KOPT-K1 (cell line): Measurements from ENCODE around the gene TNS1.

Source experiments
- H3K27ac ChIP-seq: fragments of 200-600 bp; sonication (generic); 2 replicates; pipeline ENCODE4 v1.5.1; 2016; ENCODE audit warnings: antibody characterized with exemption, mild to moderate bottlenecking, low read depth, low read length; ENCODE audit not compliant: poor library complexity, severe bottlenecking
- H3K36me3 ChIP-seq: fragments of 200-600 bp; sonication (generic); 2 replicates; pipeline ENCODE4 v1.5.1; 2017; ENCODE audit warnings: antibody characterized with exemption, mild to moderate bottlenecking, low read length, moderate library complexity; ENCODE audit not compliant: insufficient read depth
- H3K9me3 ChIP-seq: fragments of 200-600 bp; sonication (generic); 2 replicates; pipeline ENCODE4 v1.5.1; 2017; ENCODE audit warnings: antibody characterized with exemption, low read length, mild to moderate bottlenecking; ENCODE audit not compliant: insufficient read depth, poor library complexity, severe bottlenecking

The TNS1 gene

GRCh38 chr2:217886720-217887309 is 116.0 kb downstream of the TNS1 start:
- H3K36me3 ChIP-seq = no peaks in the 10 kb centered on the region
- H3K9me3 ChIP-seq = no peaks in the 10 kb centered on the region
- H3K27ac ChIP-seq = no peak overlapping the region

GRCh38 chr2:217886091-217886490 is 116.7 kb downstream of the TNS1 start:
- Histone ChIP-seq H3K27ac (no peak overlapping the region), H3K36me3 (no peaks in the 10 kb centered on the region), H3K9me3 (no peaks in the 10 kb centered on the region)

DNA sequence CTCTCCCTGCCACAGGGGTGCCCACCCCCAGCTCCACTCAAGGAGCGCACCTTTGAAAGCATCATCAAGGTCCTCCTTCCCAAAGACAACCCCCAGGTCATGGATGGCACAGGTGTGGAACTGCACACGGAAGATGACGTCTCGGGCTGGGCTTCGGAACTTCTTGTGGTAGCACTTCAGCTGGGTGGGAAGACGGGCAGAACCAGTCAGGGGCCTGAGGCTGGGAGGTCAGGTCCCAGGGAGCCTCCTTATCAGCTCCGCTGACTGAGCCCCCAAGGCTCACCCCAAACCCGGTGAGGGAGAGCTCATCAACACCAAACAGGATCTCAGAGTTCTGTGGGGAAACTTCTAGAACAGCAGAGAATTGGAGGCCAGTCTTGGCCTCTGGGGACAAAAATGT is 117.8 kb downstream of the TNS1 start:
- Histone ChIP-seq H3K9me3 (no peaks in the 10 kb centered on the region), H3K36me3 (no peaks in the 10 kb centered on the region), H3K27ac (no peak overlapping the region)

GRCh38 chr2:217880891-217881290 is 121.9 kb downstream of the TNS1 start:
- Histone ChIP-seq H3K27ac (no peak overlapping the region), H3K9me3 (no peaks in the 10 kb centered on the region), H3K36me3 (no peaks in the 10 kb centered on the region)

GRCh38 chr2:217880287-217880889 is 122.4 kb downstream of the TNS1 start:
- H3K27ac ChIP-seq = no peak overlapping the region
- H3K36me3 ChIP-seq = no peaks in the 10 kb centered on the region
- H3K9me3 ChIP-seq = no peaks in the 10 kb centered on the region

GRCh38 chr2:217878915-217879590 is 123.7 kb downstream of the TNS1 start:
- Histone ChIP-seq H3K27ac (no peak overlapping the region), H3K9me3 (no peaks in the 10 kb centered on the region), H3K36me3 (no peaks in the 10 kb centered on the region)

DNA sequence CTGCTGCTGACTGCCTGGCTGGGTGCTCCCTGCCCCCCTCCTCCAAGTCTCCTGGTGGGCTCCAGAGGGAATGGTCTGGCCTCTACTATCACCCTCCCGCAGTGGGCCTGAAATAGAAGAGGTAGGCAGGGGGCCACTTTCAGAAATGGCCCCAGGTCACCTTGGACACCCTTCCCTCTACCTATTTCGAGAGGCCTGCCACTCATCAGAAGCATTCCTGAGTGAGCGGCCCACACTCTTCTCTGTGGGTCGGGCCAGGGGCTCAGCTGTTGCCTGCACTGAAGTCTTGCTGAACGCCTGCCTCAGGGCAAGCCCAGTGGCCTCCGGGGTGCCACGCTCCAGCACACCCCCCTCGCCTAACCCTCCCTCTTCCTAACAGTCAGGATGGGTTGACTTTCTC is 124.9 kb downstream of the TNS1 start:
- Histone ChIP-seq H3K27ac (no peak overlapping the region), H3K36me3 (no peaks in the 10 kb centered on the region), H3K9me3 (no peaks in the 10 kb centered on the region)

DNA sequence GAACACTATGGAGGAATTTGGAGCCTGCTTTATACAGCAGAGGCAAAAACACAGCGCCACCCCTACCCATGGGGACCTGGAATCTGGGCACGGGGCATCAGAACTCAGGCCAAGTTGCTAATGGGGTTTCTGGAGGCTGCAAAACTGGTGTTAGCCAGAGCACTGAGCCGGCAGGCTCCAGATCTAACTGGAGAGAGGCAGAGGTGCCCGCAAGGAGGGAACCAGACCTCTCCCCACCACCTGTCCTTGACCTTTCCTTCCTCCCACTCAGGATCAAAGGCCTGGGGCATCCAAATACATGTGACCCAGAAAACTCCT is 126.6 kb downstream of the TNS1 start:
- no peak overlapping the region for H3K27ac ChIP-seq
- no peaks in the 10 kb centered on the region for H3K36me3 ChIP-seq
- H3K9me3 ChIP-seq = no peaks in the 10 kb centered on the region

DNA sequence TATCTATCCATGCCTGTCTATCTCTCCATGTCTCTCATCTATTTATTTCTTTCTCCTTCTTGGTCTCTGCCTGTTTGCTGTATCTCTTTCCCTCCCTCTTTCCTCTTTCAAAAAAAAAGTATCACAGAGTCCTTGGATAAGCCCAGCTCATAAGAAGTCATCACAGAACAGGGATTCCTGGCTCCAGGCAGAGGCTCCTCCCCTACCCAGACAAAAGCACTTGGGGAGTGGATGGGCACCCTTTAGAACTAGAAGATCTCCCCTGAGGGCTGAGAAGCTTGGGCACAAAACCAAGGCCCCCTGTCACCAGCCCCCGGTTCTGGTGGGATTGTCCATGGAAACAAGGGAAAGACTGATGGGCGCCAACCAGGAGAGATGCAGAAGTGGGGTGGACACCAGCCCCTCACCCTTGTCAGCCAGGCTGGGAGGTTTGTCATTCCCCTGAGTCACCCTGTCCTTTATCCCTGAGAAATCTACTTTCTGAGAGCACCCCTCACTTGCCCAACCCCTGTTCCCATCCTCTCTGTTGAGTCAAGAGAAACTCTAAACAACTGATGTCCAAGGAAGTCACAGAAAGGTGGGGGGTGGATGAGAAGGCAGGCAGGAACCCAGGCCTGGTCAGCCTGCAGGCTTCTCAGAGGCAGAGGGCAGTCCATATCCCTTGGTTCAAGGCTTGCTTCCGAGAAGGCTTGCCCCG is 127.1 kb downstream of the TNS1 start:
- no peaks in the 10 kb centered on the region for H3K36me3 ChIP-seq
- H3K27ac ChIP-seq = no peak overlapping the region
- H3K9me3 ChIP-seq = no peaks in the 10 kb centered on the region

GRCh38 chr2:217875138-217875537 is 127.7 kb downstream of the TNS1 start:
- no peak overlapping the region for H3K27ac ChIP-seq
- H3K9me3 ChIP-seq = no peaks in the 10 kb centered on the region
- H3K36me3 ChIP-seq = no peaks in the 10 kb centered on the region

- H3K9me3 ChIP-seq = no peaks in the 10 kb centered on the region
- no peaks in the 10 kb centered on the region for H3K36me3 ChIP-seq
- no peak overlapping the region for H3K27ac ChIP-seq
Observed at GRCh38 chr2:217873371-217873770, 129.4 kb downstream of the TNS1 start.

GRCh38 chr2:217872319-217872718 is 130.5 kb downstream of the TNS1 start:
- no peak overlapping the region for H3K27ac ChIP-seq
- H3K36me3 ChIP-seq = no peaks in the 10 kb centered on the region
- no peaks in the 10 kb centered on the region for H3K9me3 ChIP-seq

DNA sequence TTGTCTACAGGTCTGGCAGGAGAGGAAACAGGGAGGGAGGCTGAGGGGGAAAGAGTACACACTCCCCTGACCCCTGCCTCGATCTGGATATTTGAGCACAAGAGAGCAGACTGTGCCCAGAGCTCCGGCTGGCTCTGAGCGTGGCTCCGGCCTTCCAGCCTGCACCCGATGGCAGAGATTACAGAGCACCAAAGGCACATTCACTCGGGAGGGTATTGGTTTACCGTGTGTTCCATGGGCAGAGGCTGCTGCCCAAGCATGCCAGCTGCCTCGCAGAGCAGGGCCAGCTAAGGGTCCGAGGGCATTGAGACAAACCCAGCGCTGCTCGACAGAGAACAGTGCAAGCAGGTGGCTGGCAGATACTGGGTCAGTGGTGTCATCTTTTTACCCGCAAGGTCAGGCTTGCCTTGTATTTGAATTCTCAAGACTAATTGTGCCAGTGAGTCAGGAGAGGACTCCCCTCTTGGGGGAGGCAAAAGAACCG is 132.2 kb downstream of the TNS1 start:
- Histone ChIP-seq H3K9me3 (no peaks in the 10 kb centered on the region), H3K27ac (no peak overlapping the region), H3K36me3 (no peaks in the 10 kb centered on the region)

- H3K9me3 ChIP-seq = no peaks in the 10 kb centered on the region
- H3K27ac ChIP-seq = no peak overlapping the region
- no peaks in the 10 kb centered on the region for H3K36me3 ChIP-seq
Observed at GRCh38 chr2:217868911-217869334, 133.9 kb downstream of the TNS1 start.

DNA sequence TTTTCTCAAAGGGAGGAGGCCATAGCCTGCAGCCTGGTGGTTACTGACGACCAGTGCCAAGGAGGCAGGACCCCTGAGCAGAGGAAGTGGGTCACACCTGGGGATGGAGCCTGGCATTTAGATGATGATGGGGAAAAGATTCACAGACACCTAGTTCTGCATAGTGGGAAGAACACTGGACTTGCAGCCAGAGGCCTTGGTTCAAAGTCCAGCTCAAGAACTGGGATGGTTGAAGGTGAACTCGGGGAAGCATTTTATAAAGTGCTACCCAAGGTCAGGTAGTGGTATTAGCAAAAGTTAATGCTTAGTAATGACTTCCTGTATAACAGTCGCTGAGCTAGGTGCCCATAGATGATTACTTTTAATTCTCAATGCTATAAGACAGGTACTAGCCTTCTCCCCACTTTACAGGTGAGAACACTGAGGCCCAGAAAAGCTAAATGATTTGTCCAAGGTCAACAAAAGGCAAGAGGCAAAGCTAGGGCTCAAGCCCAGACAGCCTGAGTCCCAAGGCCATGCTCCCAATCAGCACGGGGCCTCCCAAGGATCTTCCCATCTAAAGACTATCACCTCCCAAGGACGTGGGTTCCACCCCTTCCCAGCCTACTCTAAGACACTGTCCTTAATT is 134.4 kb downstream of the TNS1 start:
- no peaks in the 10 kb centered on the region for H3K36me3 ChIP-seq
- no peaks in the 10 kb centered on the region for H3K9me3 ChIP-seq
- no peak overlapping the region for H3K27ac ChIP-seq
